HG02973 (cell line): ENCODE measurements around the gene CD248.
A peak's percentile ranks its signal among the peaks of the same experiment; 100 is the strongest.

ENCODE experiments used
- ATAC-seq: cut with Tn5 transposase; IDR thresholded peaks from one replicate; pipeline ENCODE4 v1.9.1; 2021; ENCODE audit warnings: moderate library complexity; ENCODE audit not compliant: unreplicated experiment

CD248 gene

GRCh38 chr11:66289548-66290329, 27.1 kb downstream of the CD248 start:
- ATAC-seq = peak; percentile 38

DNA sequence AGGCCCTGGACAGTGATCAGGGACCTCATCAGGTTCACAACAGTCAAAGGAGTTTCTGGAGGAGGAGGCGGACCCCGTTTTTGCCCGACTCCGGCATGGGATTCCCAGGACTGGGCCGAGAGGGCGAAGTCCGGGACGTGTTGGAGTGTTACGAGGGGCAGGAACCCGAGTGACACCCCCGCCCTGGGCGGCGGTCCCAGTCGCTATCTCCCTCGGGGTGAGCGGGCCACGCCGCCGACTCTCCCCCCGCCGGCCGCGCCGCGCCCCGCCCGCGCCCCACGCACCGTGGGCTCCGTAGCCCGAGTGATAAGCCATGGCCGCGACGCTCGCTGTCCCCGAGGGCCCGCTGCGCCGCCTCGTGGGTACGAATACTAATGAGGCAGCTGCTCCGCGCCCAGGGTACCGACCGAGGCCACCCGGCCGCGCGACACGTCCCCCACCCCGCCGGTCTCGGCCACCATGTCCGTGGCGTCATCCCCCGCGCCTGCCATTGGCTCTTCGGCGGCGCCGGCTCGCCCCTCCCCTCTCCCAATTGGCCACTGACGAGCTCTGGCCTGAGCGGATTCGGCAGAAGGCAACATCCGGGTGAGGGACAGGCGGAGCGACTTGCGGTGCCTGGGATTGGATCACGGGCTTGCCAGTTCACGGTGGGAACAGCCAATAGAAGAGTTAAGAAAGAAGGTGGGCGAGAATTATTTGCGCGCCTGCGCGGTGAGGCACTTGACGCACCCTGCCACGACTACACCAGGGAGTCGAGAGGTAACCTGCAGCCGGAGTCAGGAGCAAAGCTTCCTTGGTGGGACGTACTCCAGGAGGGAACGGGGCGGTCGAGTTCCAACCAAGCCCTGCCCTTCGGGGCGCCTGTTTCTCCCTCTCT, 27.9 kb downstream of the CD248 start, which contains the start of gene YIF1A:
Gene YIF1A (minus strand): TSS at position 473 of the 877 bp plus-strand sequence. CDS start 158 bp downstream, at position 315.
- ATAC-seq = peak; percentile 69

- ATAC-seq = no peak
Observed at GRCh38 chr11:66287889-66288670, 28.8 kb downstream of the CD248 start.

- ATAC-seq = no peak
Observed at GRCh38 chr11:66287211-66287888, 29.5 kb downstream of the CD248 start.

GRCh38 chr11:66286699-66287098, 30.1 kb downstream of the CD248 start:
- no peak for ATAC-seq

DNA sequence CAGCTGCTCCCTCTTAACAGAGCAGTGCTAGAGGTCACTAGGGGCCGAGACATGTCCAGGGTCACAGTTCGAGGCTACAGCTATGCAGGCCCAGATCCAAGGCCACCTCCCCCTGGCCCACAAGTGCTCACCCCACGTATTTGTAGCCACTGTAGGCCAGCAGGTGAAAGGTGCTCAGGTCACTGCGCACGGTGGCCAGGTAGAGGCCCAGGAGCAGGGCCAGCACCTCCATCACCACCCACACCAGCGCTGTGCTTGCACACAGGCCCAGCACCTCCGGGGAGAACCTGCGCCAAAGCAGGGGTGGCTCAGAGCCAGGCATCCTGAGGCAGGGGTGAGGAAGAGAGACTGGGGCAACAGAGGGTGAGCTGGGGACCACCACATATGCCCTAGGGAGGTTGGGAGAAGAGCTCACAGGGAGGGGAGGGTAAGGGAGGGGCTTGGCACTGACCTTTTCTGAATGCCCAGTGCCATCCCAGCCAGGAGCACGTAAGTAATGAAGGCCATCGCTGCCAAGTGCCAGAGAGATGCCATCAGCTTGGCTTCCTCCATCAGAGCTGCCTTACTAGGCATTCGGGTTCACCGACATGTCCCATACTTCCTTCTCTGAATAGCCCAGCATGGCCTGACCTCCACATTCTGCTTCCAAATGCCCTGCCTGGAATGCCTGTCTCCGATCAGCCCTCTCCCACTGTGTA, 31.4 kb downstream of the CD248 start:
- ATAC-seq = no peak

DNA sequence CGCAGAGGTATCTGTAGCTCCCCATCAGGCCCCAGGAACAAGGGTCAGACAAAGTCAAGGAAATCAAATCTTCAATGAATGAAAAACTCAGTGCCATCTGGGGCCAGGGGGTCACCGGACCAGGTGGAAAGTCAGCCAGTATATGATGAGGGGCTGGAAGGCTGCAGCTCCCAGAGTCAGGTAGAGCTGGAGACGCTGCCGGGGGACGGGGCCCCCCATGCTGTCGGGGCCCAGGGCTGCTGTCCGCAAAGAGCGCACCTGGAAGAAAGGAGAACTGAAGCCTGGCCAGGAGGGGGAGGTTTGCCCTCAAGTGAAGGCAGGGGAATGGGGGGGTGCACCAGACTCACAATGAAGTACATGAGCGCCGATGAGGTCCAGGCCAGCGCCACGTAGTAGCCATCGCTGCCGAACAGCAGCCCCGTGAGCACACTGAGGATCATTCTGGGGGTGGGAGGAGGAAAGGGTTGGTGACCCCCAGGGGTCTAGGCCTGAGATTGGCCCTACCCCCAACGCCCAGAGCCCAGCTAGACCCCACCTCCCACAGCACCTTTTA, 32.2 kb downstream of the CD248 start:
- ATAC-seq = no peak

GRCh38 chr11:66283461-66284105, 33.3 kb downstream of the CD248 start:
- ATAC-seq = no peak

GRCh38 chr11:66282468-66283455, 34.1 kb downstream of the CD248 start:
- peak; percentile 60 for ATAC-seq

DNA sequence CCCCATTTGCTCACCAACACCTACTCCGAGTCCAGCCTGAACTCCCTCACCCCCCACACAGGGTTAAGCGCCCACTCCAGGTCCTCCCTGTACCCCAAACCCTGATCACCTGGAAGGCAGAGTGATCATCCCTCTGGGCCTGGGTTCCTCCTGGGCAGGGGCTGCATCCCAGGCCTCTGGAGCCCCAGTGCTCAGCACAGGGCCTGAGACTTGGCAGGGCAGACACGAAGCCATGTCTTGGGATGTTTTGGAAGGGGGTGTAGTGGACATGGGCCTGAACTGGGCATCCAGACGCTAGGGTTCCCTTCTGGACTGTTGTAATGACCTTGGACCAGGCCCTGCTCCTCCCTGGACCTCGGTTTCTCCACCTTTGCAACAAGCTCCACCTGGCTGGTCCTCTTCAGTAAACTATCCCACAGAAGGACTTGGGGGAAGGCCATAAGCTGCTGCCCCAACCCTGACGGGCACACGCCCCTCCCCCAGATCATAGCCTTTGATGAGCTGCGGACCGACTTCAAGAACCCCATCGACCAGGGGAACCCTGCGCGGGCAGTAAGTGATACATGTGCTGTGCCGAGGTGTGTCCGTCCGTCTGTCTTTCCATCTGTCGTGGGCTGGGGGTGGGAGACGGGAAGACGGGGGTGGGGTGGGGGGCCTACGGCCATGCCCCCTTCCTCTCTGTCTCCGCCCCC, 34.9 kb downstream of the CD248 start:
- no peak for ATAC-seq

DNA sequence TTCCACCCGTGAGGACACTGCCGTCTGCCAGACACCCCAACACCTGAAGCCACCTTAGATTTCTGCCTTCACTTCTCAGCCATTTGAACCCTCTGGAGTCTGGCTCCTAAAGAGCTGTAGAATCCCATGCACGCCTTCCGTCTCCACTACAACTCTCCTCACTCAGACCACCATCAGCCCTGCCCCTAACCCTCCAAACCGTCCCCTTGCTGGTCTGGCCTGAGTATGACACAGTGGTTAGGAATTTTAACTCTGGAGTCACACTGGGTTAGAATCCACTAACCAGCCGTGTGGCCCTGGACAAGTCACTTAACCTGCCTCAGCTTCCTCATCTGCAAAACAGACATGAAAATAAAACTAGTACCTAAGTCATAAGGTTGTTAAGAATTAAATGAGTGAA, 35.8 kb downstream of the CD248 start:
- ATAC-seq = no peak

GRCh38 chr11:66280428-66280827, 36.4 kb downstream of the CD248 start:
- ATAC-seq = no peak

GRCh38 chr11:66279092-66279734, 37.6 kb downstream of the CD248 start:
- ATAC-seq = no peak

- ATAC-seq = no peak
Observed at GRCh38 chr11:66278363-66279091, 38.3 kb downstream of the CD248 start.

- no peak for ATAC-seq
Observed at GRCh38 chr11:66277471-66278362, 39.1 kb downstream of the CD248 start, which contains the start of gene CNIH2. TSS of gene CNIH2 (plus strand) at chr11:66278175. CDS start at chr11:66278457, 282 bp downstream.
